WERI-Rb-1 (cell line): ENCODE measurements around the gene DMXL1.

Experiments
- DNase-seq: peaks from one replicate; pipeline ENCODE4 v3.0.0-alpha.2; 2020
- H3K27ac ChIP-seq: fragments of 250-450 bp; sonication (Bioruptor Pico); 2 replicates; pipeline ENCODE4 v1.5.1; 2020; ENCODE audit warnings: mild to moderate bottlenecking, moderate library complexity
- H3K27me3 ChIP-seq: fragments of 250-450 bp; sonication (Bioruptor Pico); 2 replicates; pipeline ENCODE4 v1.5.1; 2021; ENCODE audit warnings: mild to moderate bottlenecking, low read depth, moderate library complexity; ENCODE audit not compliant: insufficient read depth, severe bottlenecking
- H3K36me3 ChIP-seq: fragments of 250-450 bp; sonication (Bioruptor Pico); 2 replicates; pipeline ENCODE4 v1.5.1; 2020; ENCODE audit warnings: mild to moderate bottlenecking, moderate library complexity
- H3K4me3 ChIP-seq: 2 replicates; pipeline ENCODE4 v1.5.1; 2011; ENCODE audit warnings: low read depth, mild to moderate bottlenecking, control low read depth, low read length
- H3K9me3 ChIP-seq: fragments of 250-450 bp; sonication (Bioruptor Pico); 2 replicates; pipeline ENCODE4 v1.5.1; 2021; ENCODE audit warnings: mild to moderate bottlenecking, moderate library complexity; ENCODE audit not compliant: severe bottlenecking
- TF ChIP-seq, protein P1 (sequence below): IDR thresholded peaks from 2 replicates; pipeline ENCODE4 v1.5.1; 2011; ENCODE audit warnings: low read depth, mild to moderate bottlenecking, control low read depth, inconsistent platforms, low read length

DMXL1 gene

DNA sequence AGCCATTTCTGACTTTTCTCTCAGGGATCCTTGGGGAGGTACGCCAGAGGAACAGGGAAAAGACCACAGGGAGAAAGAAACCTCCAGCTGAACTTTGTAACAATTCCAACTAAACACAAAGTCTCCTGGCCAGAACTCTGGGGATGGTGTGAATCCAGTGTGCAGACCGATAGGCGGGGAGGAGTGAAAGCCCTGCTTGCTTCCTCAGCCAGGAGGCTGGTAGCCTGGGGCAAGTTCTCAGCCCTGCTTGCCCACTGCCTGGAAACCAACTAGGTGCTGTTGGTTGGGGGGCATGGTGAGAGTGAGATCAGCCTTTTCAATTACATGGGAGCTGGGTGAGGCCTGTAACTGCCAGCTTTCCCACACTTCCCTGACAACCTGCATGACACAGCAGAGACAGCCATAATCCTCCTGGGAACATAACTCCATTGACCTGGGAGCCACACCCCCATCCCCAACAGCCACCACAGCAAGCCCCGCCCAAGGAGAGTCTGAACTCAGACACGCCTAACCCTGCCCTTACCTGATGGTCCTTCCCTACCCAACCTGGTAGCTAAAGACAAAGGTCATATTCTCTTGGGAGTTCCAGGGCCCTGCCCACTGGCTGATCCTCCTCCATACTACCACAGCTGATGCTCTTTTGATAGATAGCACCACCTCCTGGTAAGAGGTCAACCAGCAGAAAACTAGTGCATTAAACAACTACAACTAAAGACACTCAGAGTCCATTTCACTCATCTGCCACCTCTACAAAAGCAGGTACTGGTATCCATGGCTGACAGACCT is 184.9 kb downstream of the DMXL1 start:
- no peak overlapping the region for H3K27ac ChIP-seq
- peak; percentile 40 for DNase-seq

DNA sequence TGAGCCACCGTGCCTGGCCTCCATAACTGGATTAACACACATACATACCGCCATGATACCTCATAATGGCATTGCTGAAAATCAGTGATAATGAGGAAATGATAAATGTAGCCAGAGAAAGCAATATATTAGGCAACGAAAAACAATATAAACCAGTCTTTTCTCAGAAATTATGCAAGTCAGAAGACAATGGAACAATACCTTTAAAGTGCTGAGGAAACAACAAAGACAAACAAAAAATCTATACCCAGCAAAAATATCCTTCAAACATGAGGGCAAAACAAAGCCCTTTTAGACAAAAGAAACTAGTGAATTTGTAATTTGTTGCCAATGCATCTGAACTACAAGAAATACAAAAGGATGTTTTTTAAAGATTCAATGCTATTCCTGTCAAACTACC is 186.7 kb downstream of the DMXL1 start:
- Histone ChIP-seq H3K36me3 (no peaks in the 10 kb centered on the region), H3K27me3 (no peaks in the 10 kb centered on the region), H3K9me3 (no peaks in the 10 kb centered on the region), H3K4me3 (no peak overlapping the region), H3K27ac (no peak overlapping the region)
- DNase-seq = no peak
- TF ChIP-seq, protein P1, sequence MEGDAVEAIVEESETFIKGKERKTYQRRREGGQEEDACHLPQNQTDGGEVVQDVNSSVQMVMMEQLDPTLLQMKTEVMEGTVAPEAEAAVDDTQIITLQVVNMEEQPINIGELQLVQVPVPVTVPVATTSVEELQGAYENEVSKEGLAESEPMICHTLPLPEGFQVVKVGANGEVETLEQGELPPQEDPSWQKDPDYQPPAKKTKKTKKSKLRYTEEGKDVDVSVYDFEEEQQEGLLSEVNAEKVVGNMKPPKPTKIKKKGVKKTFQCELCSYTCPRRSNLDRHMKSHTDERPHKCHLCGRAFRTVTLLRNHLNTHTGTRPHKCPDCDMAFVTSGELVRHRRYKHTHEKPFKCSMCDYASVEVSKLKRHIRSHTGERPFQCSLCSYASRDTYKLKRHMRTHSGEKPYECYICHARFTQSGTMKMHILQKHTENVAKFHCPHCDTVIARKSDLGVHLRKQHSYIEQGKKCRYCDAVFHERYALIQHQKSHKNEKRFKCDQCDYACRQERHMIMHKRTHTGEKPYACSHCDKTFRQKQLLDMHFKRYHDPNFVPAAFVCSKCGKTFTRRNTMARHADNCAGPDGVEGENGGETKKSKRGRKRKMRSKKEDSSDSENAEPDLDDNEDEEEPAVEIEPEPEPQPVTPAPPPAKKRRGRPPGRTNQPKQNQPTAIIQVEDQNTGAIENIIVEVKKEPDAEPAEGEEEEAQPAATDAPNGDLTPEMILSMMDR = no peak

More for the DNA sequence above, 184.9 kb downstream of the DMXL1 start:
- Histone ChIP-seq H3K4me3 (no peak overlapping the region), H3K27me3 (no peaks in the 10 kb centered on the region), H3K36me3 (no peaks in the 10 kb centered on the region), H3K9me3 (no peaks in the 10 kb centered on the region)
- TF ChIP-seq, protein P1 = peak; percentile 49

DNA sequence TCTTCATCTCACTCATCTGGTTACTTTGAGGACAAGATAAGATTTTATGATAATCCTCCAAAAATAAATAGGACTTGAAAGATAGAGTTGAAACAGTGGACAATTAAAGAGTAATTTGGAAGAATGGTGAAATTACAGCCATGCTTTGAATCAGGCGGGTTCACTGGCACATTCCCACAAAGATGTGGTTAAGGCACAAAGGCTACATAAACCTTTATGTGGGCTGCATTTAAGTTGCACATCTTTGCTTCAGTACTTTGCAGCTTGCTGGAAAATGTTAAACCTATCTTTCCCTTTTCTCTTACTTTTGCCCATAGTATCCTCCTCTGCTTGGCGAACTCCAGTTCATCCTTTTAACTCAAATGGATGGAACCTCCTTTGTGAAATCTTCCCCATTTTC is 192.8 kb downstream of the DMXL1 start:
- no peak overlapping the region for H3K4me3 ChIP-seq
- no peaks in the 10 kb centered on the region for H3K9me3 ChIP-seq
- no peaks in the 10 kb centered on the region for H3K36me3 ChIP-seq
- H3K27ac ChIP-seq = no peak overlapping the region
- DNase-seq = no peak
- no peaks in the 10 kb centered on the region for H3K27me3 ChIP-seq
- TF ChIP-seq, protein P1 = no peak

DNA sequence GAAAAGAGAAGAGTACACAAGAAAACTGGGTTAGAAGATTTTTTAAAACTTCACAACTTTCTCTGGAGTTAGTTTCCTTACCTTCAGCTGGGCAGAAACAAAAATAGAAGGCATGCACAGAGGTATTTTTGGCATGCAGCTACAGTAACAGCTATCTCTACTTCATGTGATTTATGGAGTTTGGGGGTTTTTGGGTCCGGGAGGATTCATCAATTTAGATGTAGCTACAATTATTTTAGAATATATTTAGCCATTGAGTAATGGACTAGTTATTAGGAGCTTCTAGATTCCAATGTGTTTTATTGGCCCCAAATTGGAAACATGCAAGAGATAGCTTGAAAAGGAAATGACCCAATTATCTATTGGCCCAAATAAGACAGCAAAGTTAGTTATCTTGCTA is 193.3 kb downstream of the DMXL1 start:
- Histone ChIP-seq H3K36me3 (no peaks in the 10 kb centered on the region), H3K9me3 (no peaks in the 10 kb centered on the region), H3K4me3 (no peak overlapping the region), H3K27ac (no peak overlapping the region), H3K27me3 (no peaks in the 10 kb centered on the region)
- TF ChIP-seq, protein P1 = no peak
- DNase-seq = no peak

DNA sequence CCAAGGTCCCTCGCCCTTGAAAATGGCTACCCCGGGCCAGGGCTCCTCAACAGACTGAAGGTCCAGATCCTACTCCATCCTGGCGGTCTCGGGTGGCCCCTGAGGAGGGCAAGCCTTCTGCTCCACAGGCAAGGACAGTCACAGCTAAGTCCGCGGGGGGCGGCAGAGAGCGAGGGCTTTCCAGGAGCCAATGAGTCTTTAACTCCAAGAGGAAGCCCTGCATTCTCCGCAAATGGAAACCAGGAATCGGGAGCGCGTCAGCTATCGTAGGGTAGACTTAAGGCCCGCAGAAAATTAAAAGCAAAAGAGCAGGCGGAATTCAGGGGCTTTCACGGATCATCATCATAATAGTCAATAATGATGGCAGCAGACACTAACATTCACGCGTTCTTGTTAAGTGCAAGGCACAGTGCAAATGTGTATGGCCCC is 197.1 kb downstream of the DMXL1 start:
- 0 out of 2 replicates have a peak, but pooled peaks cover 4% of the 10 kb centered on the region for H3K36me3 ChIP-seq
- DNase-seq = peak; percentile 96
- H3K27me3 ChIP-seq = no peaks in the 10 kb centered on the region
- peak overlapping the region; percentile 61 for H3K4me3 ChIP-seq
- peak overlapping the region; percentile 83 for H3K27ac ChIP-seq
- no peaks in the 10 kb centered on the region for H3K9me3 ChIP-seq
- TF ChIP-seq, protein P1 = peak; percentile 60
